ENCODE results near the gene CRIM1. TPM values are rescaled to one million over a fixed set of nuclear protein-coding genes. Genes with fewer than 3 reads are reported as not detected.

The CRIM1 gene
- total RNA-seq, 1 donor from 2014 or later: 273 TPM

DNA sequence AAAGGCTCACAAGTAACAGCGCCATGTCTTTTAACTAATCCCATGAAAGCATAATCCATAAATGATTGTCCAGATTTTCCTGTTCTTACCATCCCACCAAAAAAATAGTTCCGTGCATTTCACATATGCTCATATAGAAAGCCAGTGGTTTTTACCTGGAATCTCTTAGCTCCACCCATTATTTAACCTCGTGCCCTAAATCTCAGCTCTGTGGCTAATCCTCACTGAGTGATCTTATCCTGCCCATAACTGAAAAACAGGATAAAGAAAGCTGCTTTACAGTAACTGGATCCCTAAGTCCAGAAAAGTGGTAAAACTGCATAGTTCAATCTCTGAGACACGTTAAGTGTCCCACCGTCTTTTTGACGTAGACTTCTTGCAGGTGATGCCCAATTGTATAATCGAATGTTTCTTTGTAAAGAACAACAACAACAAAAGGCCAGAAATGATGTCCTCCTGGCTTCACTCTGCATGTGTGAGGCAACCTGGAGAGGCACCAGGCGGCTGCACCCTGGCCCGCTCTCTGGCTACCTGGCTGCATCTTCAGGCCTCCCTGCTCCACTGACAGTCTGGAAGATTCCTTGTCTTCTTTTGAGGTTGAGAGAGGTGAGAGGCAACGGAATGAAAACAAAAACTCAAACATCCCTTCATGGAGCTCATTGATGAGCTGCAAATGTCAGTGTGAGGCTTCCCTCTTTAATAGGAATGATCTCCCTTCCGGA, 203.8 kb downstream of the CRIM1 start:
- H3K36me3 ChIP-seq: no peaks in the 10 kb centered on the region
- H3K4me1 ChIP-seq: peaks cover 0 to 26% of the 10 kb centered on the region in 2 donors
- no peak for DNase-seq (ENCODE audit: low spot score in 2 of 2)
- H3K27ac ChIP-seq: no peak overlapping the region
- no peak overlapping the region for H3K4me3 ChIP-seq
- intact Hi-C loops (cut with DNase I): no loop called here
- no peaks in the 10 kb centered on the region for H3K27me3 ChIP-seq
- H3K9me3 ChIP-seq: no peaks in the 10 kb centered on the region
- TF ChIP-seq, protein P1, sequence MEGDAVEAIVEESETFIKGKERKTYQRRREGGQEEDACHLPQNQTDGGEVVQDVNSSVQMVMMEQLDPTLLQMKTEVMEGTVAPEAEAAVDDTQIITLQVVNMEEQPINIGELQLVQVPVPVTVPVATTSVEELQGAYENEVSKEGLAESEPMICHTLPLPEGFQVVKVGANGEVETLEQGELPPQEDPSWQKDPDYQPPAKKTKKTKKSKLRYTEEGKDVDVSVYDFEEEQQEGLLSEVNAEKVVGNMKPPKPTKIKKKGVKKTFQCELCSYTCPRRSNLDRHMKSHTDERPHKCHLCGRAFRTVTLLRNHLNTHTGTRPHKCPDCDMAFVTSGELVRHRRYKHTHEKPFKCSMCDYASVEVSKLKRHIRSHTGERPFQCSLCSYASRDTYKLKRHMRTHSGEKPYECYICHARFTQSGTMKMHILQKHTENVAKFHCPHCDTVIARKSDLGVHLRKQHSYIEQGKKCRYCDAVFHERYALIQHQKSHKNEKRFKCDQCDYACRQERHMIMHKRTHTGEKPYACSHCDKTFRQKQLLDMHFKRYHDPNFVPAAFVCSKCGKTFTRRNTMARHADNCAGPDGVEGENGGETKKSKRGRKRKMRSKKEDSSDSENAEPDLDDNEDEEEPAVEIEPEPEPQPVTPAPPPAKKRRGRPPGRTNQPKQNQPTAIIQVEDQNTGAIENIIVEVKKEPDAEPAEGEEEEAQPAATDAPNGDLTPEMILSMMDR (IDR thresholded peaks at IDR 0.05): no peak

DNA sequence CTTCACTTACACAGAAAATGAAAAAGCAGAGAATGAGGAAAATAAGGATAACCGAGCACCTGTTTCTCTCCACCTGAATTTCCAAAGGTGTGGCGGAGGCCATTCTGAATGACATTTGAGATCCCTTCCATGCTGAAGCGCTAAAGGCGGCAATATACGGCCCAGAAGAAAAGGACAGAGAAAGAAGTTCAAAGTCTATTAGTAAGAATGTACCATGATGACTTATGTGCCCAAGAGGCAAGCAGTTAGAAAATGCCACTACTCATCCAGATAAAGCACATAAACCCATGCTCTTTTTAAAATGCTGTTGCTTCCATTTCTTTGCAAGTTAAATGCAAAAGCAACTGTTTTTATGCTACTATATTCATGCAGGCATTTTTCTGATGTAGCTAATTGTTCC, 205.1 kb downstream of the CRIM1 start:
- Histone ChIP-seq H3K27me3 (no peaks in the 10 kb centered on the region), H3K4me3 (no peak overlapping the region), H3K36me3 (no peaks in the 10 kb centered on the region), H3K4me1 (peaks cover 0 to 26% of the 10 kb centered on the region in 2 donors), H3K27ac (peak overlapping the region; percentile 38 to 77), H3K9me3 (no peaks in the 10 kb centered on the region)
- intact Hi-C loops (cut with DNase I): loop anchor here (5.0 kb wide), 1 partner anchor 37 kb away; the partner anchor contains the start of gene FEZ2
- TF ChIP-seq, protein P1 (IDR thresholded peaks at IDR 0.05): no peak
- no peak for DNase-seq (ENCODE audit: low spot score in 2 of 2)

DNA sequence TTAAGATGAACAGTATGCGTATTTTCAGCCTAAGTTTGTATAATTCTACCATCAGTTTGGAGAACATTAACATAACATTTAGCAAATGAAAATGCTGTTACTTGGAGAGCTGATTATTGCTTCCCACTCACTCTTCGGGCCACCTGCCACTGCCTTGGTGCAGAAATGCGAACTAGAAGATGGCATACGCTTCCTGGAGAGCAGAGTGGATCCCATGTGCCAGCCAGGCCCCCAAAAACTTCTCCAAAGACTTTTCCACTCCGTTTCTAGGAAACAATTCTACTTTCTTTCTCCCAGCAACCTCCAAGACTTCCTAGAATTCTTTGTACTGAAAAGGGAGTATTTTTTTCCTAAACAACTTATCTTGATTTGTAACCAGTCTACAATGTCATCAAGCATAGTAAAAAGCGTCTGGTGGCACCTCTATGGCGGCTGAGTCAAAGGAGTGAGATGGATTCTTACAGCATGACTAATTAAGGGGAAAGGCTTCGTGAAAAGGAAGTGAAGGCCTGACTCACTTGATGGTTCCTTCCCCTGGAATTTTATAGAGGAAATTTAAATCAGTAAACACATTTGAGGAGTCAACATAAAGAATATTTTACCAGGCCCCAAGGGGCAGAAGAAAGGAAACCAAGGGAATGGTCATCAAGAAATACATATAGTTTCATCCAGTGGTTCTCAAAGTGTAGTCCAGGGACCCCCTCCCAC, 205.8 kb downstream of the CRIM1 start:
- intact Hi-C loops (cut with DNase I): loop anchor here (5.0 kb wide), 1 partner anchor 36 kb away; the partner anchor contains the start of gene FEZ2
- Histone ChIP-seq H3K9me3 (no peaks in the 10 kb centered on the region), H3K36me3 (peaks cover 0 to 2% of the 10 kb centered on the region in 2 donors), H3K27ac (peak overlapping the region; percentile 70 to 77), H3K27me3 (no peaks in the 10 kb centered on the region), H3K4me1 (peaks cover 0 to 26% of the 10 kb centered on the region in 2 donors), H3K4me3 (no peak overlapping the region)
- TF ChIP-seq, protein P1 (IDR thresholded peaks at IDR 0.05): no peak
- peak in 1 of 2 donors; percentile 74 for DNase-seq (ENCODE audit: low spot score in 2 of 2)

DNA sequence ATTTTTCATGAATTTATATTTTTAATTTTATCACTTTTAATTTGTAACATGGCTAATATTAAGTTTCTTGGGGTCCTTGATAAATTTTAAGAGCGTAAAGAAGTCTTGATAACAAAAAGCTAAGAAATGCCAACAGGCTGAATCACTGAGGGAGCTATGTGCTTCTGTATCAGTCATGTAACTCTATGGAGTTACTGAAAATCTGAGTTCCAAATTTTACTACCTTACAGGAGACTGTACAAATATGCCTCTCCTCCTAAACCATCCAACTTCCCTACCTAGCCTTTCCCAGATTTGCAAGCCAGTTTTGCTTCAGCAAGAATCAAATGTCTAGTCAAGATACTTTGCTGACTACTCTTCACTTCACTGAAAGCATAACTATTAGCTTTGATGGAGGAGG, 206.7 kb downstream of the CRIM1 start:
- no peak overlapping the region for H3K4me3 ChIP-seq
- H3K27ac ChIP-seq: peak overlapping the region; percentile 20 to 70
- TF ChIP-seq, protein P1 (IDR thresholded peaks at IDR 0.05): no peak
- H3K36me3 ChIP-seq: peaks cover 3 to 6% of the 10 kb centered on the region in 2 donors
- no peaks in the 10 kb centered on the region for H3K9me3 ChIP-seq
- H3K27me3 ChIP-seq: no peaks in the 10 kb centered on the region
- intact Hi-C loops (cut with DNase I): loop anchor here (5.0 kb wide), 1 partner anchor 35 kb away; the partner anchor contains the start of gene FEZ2
- peaks cover 0 to 21% of the 10 kb centered on the region in 2 donors for H3K4me1 ChIP-seq
- no peak for DNase-seq (ENCODE audit: low spot score in 2 of 2)

DNA sequence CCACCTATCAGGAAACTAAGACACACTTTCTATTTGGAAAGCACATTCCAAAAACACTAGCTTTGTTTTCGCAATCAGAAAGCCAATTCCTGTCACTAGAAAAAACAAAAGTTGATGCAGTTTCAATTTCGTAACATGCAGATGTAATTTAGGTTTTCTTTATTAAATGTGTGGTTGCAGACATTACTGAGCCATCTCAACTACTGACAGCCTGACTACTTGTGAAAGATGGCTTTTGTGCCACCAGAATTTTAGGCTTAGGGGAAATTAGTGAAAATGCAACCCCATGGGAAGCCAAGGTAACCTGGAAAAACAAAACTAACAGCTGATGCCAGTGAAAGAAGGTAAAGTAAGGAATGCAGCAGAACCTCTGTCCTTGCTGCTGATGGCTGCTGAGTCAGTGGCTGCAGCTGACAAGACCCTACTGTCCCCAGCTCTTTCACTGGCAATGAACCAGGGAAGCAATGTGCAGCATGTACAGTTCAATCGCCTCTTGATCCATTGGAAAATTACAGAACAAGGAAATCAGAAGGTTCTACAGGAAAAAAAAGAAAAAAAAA, 207.5 kb downstream of the CRIM1 start:
- intact Hi-C loops (cut with DNase I): loop anchor here (5.0 kb wide), 1 partner anchor 34 kb away; the partner anchor contains the start of gene FEZ2
- H3K4me1 ChIP-seq: peaks cover 0 to 21% of the 10 kb centered on the region in 2 donors
- no peak overlapping the region for H3K4me3 ChIP-seq
- no peak for DNase-seq (ENCODE audit: low spot score in 2 of 2)
- no peaks in the 10 kb centered on the region for H3K27me3 ChIP-seq
- peak overlapping the region; percentile 26 to 70 for H3K27ac ChIP-seq
- H3K9me3 ChIP-seq: no peaks in the 10 kb centered on the region
- TF ChIP-seq, protein P1 (IDR thresholded peaks at IDR 0.05): no peak
- H3K36me3 ChIP-seq: peaks cover 3 to 6% of the 10 kb centered on the region in 2 donors

Measured in ascending aorta (tissue), 2 donors.